NCI-H345 treated with DMSO at 0.1 percent for 48 hours (cell line): Measurements from ENCODE around the gene CENPP.

ENCODE experiments used
- DNase-seq: peaks from one replicate; lab custom pipeline; 2025; ENCODE audit not compliant: unreplicated experiment; lab: John Stamatoyannopoulos, UW

The CENPP gene

DNA sequence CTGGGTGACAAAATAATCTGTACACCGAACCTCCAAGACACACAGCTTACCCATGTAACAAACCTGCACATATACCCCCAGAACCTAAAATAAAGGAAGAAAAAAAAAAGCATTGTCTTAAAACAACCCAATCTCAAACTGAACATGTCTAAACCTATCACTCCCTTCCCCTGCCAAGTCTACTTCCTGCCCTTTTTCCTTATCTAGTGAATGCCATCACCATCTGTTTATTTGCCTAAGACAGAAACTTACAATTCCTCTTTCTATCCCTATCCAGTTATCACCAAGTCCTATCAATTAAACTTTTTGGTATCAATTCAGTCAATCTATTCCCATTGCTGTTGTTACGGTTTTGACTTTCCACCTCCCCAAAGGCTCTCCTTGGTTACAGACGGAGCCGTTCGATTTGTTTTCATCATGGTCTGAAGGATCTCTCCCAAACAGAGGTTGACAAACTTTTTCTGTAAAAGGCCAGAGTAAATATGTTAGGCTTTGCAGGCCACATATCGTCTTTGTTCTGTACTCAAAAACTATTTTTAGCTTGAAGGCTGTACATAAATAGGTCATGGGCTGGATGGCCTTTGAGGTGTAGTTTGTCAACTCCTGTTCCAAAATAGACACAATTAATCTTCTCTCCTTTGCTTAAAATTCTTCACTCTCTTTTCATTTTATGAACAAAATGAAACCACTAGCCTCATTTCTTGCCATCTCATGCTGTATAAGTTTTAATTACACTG is 12.7 kb upstream of the CENPP start:
- DNase-seq, result no peak

DNA sequence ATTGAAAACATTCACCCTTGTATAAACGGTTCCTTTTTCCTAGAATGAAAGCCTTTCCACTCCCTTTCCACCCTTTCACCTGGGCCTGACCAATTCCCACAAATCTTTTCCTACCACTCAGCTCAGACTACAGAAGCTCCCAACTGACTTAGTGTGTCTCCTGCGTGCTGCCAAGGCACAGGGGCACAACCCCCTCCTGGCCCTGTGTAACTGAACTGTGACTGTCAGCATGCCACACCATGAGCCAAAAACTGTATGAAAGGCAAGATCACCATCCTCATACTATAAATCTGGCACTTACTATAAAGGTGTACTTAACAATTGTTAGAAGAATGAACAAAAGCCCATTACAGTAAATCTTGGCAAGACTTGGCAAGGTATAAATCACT is 12.1 kb upstream of the CENPP start:
- DNase-seq, result no peak

DNA sequence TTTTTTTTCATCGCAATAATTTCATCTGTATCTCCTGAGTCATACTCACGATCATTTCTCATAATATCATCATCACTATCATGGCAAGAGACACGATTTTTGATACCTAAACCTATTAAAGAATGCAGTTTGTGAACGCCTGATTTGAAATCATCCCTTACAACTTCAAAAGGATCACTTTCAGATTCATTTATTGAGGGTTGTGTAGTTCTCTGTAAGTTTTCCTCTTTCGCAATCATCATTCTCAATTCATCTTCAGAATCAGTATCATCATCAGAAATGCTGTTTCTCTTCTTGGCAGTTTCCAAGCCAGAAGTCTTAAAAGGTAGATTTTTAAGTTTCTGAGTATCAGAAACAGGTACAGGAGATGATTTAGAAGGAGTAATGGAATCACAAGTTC is 10.3 kb upstream of the CENPP start:
- DNase-seq, result no peak

DNA sequence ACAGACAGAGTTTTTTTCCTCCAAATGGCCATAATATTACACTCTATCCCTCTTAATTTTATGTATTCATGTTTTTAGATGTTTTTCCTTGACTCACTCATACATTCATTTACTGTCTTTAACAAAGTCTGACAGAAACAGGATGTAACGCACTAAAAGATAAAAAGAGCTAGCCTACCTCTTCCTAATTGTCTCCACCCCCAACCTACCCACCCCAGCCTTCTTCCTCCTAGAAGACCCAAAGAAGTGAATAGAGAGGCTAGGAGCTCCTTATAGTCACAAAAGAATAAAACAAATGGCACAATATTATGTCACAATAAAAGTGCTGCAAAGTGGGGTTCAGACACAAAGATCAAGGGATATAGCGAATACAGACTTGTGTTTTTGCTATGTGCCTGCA is 1.3 kb upstream of the CENPP start:
- DNase-seq, result no peak

DNA sequence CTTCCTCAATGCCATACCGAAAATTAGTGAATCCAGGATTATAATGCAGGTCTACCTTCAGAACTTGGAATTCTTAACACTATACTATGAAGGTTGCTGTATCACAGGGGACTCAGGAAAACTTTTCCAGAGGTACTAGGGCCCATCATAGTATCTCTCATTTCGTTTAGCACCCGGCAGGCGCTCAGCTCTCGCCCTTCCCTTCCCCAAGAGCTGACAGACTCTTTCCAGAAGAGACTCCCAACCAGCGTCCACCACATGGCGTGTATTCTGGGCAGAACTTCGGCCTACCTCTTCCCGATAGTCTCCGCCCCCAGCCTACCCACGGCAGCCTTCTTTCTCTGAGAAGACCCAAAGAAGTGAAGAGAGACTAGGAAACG is 874 bp upstream of the CENPP start:
- DNase-seq, result no peak

DNA sequence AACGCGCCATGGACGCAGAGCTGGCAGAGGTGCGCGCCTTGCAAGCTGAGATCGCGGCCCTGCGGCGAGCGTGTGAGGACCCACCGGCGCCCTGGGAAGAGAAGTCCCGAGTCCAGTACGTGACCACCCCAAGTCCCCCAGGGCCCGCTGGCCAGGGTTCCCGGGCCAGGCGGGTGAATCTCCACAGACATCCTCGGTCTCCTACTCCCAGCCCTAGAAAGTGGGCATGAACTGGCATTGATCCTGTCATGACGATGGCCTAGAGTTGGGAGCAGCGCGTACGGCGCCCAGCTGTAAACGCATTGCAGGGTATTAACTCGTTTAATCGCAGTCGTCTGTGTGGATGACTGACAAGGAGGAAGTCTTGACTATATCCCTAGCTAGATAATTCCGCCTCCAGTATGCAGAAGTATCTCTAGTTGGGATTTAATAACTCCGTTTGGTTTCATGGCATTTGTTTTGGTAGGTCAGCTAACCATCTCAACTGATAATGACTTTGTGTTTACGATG is 293 bp downstream of the CENPP start:
- no peak for DNase-seq

DNA sequence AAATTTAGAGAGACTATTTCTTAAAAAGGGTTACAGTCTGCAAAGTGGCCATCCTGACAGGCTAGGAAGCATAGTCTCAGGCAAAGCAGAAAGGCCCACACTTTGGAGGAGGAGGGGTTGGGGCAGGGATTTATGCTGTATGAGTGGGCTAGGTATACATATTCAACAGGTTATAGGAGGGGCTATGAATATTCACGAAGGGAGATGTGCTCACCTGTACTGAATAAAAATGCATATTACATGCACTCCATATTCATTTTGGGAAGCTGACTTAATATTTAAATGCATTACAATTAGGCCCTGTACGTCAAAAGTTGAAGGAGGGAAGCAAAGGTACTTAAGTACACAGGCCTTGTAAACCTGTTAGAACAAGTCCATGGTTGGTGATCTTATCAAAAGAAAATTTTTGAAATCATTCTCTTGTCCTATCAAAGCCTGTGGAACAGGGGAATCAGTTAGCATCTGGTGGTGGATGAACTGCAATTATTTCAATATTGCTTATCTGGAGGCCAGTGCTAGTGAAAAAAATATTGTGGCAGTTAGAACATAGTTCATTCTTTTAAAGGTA is 1.6 kb downstream of the CENPP start:
- DNase-seq, result no peak

DNA sequence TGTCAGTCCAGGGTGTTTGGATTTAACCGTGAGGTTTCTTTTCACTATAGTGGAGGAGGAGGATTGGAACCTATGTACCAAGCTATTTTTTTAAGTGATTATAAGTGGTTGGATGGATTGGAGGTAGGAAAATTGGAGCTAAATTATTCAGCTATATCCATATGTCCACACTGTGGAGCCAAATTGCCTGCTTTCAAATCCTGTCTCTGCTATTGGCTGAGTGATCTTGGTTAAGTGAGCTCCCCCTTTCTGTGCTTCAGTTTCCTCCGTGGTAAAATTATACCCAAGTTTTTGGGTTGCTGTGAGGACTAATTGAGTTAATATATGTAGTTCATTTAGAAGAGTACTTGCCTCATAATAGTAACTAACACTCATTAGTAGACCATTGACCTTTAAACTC is 2.5 kb downstream of the CENPP start:
- no peak for DNase-seq

DNA sequence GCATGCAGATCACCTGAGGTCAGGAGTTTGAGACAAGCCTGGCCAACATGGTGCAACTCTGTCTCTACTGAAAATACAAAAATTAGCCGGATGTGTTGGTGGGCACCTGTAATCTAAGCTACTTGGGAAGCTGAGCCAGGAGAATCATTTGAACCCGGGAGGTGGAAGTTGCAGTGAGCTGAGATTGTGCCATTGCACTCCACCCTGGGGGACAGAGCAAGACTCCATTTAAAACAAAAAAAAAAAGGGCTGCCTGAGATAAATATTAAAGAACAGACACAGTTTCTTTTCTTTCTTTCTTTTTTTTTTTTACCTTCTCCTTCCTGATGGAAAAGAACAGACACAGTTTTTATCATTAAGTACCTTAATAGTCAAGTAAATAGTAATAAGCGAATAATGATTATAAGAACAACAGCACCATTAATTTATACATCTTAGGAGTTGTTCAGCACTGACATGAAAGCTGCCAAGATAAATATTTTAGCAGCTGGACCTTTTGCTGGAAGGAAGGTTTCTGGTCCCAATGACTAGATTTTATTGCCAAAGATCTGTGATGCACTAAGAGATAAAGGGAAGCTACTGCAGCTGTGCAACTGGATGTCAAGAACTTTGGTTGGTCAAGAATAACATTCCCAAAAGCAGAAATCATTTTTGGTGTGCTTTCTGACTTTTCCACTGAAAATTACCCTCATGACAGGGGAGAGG is 7.0 kb downstream of the CENPP start:
- no peak for DNase-seq

DNA sequence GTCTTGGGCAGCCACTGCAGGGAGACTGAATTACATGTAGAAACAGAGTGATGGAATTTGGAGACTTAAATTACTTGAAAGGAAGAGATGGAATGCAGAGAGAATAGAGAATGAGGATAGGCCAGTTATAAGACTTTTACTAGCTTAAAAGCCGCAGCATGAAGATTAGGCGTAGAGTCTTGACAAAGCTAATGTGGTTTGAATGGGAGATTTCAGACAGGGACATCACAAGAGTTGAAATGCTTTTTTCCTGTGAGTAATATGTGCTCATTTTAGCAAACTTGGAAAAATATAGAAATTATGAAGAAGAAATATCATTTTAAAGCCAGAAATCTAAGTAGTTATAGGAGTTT is 7.5 kb downstream of the CENPP start:
- no peak for DNase-seq

DNA sequence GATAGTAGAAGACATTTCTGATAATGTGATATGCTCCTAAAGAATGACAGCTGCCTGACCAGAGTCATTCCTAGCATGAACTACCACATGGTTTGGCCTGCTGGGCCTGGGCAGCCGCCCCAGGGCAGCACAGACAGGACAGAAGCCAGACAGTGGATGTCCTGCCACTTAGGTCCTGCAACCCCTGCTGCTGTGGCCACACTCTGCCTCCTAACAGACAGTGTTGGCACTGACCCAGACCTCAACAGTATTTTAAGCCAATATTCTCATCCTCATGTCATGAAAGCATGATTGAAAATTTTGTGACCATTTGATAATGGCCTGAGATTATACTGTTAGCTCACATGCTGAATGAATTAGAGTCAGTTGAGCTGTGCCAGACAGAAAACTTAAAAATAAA is 15.8 kb downstream of the CENPP start:
- no peak for DNase-seq

DNA sequence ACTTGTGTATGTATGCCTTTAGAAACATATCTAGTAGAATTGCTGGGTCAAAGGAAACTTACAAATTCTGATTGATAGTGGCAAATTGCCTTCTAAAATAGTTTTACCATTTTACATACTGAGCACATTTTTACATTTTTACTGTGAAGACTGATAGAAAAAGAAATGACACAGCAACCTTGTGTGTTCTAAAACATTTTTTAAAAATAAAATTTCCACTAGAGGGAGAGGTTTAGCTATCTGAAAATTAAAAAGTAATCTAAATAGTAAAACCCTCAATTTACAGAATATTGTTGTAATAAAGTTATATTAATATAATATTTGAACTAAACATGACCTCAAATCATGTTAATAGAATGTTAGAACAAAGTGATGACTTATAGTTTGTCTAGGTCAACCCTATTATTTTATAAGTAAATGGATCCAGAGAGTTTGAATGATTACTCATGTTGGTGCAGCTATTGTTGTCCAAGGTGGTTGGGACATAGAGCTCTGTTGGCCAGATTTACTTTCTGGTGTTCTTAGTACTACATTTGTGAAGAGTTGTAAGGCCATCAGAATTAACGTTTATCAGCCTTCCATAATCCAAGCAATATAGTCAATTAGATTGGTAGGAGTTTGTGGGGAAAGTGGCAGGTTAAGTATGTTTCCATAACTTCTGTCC is 17.2 kb downstream of the CENPP start:
- no peak for DNase-seq

DNA sequence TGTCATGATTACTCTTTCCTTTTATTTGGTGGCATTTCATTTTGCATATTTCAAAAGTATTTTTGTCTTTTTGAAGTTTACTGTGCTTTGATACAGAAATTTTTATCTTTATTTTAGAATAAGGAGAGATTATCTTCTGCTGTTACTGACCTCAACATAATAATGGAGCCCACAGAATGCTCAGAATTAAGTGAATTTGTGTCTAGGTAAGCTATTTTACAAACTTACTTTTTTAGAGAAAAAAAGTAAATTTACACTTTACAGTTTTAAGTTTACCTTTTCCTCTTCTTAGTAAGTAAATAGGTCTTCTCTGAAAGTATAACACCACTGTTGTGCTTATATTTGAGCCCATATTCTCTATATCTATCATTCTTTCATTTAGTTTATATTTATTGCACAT is 19.8 kb downstream of the CENPP start:
- no peak for DNase-seq

DNA sequence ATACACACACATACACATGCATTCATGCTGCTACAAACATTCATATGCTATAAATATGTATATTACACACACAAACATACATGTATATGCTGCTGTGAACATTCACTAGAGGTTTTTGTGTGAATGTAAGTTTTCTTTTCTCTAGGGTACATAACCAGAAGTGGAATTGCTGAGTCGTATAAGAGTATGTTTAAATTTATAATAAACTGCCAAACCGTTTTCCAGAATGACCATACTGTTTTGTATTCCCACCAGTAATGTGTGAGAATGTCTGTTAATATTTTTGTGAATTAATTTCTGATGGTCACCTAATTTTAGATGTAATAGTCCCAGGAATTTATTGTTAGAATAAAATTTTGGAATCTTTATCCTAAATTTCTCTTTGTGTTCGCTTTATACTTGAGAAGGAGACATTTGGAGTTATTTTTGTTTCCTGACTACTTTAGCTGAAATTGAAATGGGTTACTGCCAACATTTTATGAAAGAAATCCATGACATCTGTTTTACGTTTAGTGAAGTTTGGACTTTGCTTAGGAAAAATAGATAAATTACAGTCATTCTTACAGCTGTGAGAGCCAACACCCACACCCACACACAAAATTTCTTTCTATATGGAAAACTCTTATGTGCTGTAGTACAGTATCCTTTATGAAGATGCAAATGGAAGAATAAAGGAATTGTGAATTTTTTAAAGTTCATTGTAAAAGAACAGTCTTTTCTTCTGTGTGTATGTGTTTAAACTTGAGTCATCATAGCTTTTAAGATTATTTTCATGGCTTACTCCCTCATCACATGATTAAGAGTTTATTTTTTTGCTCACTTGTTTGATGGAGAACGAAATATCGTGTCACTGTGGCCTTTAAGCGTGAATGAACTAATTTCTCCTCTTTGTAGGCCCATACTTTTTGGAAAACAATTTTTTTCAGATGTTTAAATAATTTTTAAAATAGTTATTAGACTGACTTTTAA is 24.3 kb downstream of the CENPP start:
- no peak for DNase-seq

DNA sequence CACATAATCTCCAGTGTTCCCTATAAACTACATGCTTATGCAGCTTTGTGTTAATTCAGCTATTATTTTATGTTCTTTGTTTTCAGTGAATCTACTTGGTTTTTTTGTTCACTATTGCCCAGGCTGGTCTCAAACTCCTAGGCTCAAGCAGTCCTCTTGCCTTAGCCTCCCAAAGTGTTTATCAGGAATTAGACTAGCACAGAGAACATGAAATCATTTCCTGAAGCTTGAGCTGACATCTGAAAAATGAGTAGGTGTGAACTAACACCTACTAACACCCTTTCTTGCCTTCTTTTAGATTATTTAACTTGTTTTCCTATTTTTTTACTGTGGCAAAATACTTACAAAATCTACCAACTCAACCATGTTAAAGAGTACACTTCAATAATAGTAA is 25.0 kb downstream of the CENPP start:
- no peak for DNase-seq

DNA sequence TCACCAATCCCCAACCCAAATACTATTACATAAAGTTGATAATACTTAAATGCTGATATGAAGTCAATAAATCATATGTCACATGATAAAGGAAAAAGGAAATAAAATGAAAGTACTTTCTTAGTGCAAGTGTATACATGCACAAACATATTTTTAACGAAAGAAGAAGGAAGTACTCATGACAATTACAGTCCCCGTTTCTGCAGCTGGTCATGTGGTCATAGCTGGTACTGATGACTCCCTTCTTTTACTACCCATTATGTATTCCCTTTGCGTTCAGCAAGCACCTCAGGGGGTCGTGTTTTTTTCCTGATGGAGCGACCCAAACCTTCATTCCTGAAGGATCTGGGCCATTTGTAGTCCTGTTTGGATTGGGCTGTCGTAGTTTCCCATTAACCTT is 27.3 kb downstream of the CENPP start:
- no peak for DNase-seq

DNA sequence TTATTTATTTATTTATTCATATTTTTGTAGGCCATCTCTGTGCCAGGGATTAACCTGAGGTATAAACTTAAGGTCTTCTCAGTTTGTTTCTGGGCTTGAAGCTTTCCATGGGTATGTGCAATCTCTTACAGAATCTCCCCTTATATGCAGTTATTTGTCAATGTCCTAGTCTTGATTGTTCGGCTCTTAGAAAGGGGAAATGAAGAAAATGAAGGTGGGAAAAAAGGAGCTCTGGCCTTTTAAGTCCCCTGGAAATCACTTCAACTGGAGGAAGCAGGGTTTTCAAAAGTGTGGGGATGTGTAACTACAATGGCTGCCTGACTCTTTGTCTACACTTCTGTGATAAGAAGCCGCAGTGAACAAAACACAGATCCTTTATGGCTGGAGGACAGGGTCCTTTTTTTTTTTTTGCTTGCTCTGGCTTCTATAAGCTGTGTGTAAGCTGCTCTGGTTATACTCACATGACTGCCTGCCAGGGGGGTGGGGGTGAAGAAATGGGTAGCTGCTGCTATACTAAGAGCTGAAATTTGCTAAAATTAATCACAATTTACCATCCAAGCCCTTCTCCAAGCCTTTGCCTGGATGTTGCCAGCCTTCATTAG is 33.7 kb downstream of the CENPP start:
- DNase-seq, result no peak

DNA sequence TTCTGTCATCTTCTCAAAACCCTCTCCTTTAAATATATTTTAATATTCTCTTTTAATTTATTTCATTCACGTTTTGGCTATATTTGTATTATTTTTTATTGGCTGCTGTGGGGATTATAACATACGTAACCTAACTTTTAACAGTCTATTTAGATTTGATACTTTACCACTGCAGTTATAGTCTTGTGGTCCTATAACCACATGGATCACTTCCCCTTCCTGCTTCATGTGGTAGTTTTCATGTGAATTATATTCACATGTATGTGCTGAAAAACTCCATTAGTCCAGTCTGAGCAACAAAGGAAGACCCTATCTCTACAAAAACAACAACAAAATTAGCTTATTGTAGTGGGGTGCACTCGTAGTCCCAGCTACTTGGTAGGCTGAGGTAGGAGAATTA is 34.3 kb downstream of the CENPP start:
- DNase-seq, result no peak

DNA sequence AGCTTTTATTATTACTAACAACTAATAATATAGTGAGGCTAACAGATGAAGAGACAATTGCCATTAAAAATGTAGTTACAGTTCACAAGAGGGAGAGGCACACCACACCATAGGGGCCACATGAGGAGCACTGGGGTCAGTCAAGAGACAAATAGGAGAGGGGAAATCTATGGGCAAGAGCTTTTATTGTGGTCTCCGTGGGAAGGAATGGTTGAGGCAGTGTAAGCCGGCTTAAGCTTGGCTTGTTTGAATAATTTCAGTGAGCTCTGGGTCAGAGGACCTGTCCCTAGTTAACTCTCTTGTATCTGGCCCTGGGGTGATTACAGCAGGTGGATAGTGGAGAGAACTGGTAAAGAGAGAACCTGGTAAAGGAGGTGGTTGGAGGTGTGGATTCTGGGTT is 43.3 kb downstream of the CENPP start:
- DNase-seq, result no peak

DNA sequence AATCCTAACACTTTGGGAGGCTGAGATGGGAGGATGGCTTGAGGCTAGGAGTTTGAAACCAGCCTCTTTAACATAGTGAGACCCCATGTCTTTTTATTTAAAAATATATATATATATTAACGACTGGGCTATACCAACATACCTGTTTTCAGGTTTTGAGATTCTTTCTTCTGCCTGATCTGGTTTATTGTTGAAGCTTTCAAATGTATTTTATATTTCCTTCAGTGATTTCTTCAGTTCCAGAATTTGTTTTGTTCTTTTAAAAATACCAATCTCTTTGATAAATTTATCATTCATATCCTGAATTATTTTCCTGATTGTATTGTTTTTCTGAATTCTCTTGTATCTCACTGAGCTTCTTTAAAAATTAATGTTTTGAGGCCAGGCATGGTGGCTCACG is 47.4 kb downstream of the CENPP start:
- no peak for DNase-seq
